ENCODE results near the gene TMEM198.
A peak's percentile ranks its signal among the peaks of the same experiment; 100 is the strongest.

TMEM198 gene

DNA sequence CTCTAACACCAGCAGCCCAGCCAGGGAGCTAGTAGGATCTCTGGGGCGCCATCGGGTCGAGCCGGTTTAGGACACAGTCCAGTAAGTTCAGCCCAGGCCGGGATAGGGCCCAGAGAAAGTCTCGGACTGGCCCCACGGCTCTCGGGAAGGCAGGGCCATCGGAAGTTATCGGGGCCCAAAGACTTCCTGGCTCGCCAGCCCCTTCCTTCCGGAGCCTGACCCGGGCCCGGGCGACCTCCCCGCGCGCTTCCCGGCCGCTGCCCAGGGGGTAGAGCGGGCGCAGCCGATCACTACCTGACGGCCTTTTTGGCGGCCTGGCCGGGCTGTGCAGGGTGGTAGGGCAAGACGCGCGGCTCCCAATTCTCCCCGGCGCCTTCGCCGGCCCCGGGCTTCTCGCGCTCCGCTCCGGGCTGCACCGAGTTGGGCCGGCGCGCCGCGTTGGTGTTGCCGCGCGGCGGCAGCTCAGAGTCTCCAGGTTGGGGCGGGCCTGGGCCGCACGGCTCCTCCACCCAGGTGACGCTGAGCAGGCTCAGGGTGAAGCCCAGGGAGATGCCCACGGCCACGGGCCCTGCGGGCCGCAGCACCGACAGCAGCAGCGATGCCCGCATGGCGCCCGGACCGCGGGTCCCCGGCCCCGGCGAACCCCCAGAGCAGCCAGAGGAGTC lies 765 bp upstream of the TMEM198 start:
- peaks cover 24% of the 10 kb centered on the region for H3K36me3 ChIP-seq (ENCODE audit: control insufficient read depth, insufficient read depth, low read length)
- peaks cover 10% of the 10 kb centered on the region for H3K4me1 ChIP-seq (ENCODE audit: control insufficient read depth, insufficient read depth, low read length)
- peak overlapping the region; percentile 70 for H3K9ac ChIP-seq (ENCODE audit: low read depth, low read length)
- H3K4me3 ChIP-seq (ENCODE audit: low read depth, low read length): peak overlapping the region; percentile 48
- no peaks in the 10 kb centered on the region for H3K9me3 ChIP-seq (ENCODE audit: control insufficient read depth, insufficient read depth, low read length)
- H3K27me3 ChIP-seq (ENCODE audit: control insufficient read depth, insufficient read depth, low read length): peaks cover 25% of the 10 kb centered on the region

DNA sequence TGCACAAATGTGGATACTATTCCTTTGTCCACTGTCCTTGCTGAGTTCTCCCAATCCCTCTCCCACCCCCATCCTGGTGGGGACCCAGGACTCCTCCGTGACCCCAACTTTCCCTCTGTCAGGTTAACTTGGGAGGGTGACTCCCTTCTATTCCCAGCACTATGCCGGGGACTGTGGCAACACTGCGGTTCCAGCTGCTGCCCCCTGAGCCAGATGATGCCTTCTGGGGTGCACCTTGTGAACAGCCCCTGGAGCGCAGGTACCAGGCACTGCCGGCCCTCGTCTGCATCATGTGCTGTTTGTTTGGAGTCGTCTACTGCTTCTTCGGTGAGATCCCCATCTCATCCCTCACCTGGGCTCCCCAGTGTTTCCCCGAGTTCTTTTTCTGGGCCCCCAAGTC lies 739 bp downstream of the TMEM198 start:
- H3K9ac ChIP-seq (ENCODE audit: low read depth, low read length): no peak overlapping the region
- H3K27me3 ChIP-seq (ENCODE audit: control insufficient read depth, insufficient read depth, low read length): peaks cover 25% of the 10 kb centered on the region
- H3K4me3 ChIP-seq (ENCODE audit: low read depth, low read length): peak overlapping the region; percentile 81
- H3K9me3 ChIP-seq (ENCODE audit: control insufficient read depth, insufficient read depth, low read length): no peaks in the 10 kb centered on the region
- peaks cover 4% of the 10 kb centered on the region for H3K4me1 ChIP-seq (ENCODE audit: control insufficient read depth, insufficient read depth, low read length)
- peaks cover 22% of the 10 kb centered on the region for H3K36me3 ChIP-seq (ENCODE audit: control insufficient read depth, insufficient read depth, low read length)

DNA sequence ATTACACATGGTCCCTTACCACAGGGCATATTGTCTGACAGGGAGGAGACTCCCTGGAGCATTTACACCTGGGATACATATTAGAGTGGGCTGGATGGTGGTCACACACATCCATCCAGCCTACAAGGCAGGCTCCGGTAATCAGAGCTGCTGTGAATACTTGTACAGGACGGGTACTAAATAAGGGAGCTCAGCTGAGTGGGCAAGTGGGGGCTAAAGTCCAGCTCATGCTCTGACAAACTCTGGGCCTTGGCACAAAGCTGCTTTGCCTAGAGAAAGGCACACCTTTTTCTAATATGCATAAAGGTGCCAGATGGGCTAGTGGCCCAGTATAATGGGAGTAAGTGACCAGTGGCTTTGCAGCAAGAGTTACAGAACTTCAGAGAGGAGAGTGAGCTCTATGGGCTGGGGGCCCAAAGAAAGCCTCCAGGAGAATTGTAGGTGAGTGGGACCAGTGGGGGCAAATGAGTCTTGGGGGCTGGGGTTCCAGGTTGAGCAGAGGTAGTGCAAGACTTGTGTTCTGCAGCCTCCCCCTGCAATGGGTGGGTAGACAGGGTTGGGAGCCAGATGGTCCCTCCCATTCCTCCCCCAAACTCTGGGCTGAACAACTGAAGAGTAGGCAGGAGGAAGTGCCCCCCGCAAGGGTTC lies 1.6 kb downstream of the TMEM198 start:
- peaks cover 14% of the 10 kb centered on the region for H3K36me3 ChIP-seq (ENCODE audit: control insufficient read depth, insufficient read depth, low read length)
- no peak overlapping the region for H3K4me3 ChIP-seq (ENCODE audit: low read depth, low read length)
- no peaks in the 10 kb centered on the region for H3K9me3 ChIP-seq (ENCODE audit: control insufficient read depth, insufficient read depth, low read length)
- peaks cover 25% of the 10 kb centered on the region for H3K27me3 ChIP-seq (ENCODE audit: control insufficient read depth, insufficient read depth, low read length)
- H3K4me1 ChIP-seq (ENCODE audit: control insufficient read depth, insufficient read depth, low read length): peaks cover 4% of the 10 kb centered on the region
- no peak overlapping the region for H3K9ac ChIP-seq (ENCODE audit: low read depth, low read length)

DNA sequence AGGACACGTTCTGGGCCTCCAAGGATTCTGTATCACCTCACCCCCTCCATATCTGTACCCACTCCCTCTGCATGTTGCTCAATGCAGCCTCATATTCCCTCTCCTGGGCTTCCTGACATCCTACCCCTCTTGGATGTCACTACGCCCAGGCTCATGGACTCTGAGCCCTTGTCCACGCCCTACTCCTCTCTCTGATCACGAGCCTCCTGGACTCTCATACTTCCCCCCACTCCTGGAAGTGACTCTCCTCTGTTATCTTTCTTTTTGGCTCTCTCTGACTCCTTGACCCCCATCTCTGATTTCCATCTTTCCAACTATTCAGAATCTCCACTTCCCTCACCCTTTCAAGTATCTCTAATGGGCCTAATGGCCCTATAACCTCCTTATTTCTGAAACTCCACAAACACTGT lies 2.1 kb downstream of the TMEM198 start:
- peaks cover 5% of the 10 kb centered on the region for H3K4me1 ChIP-seq (ENCODE audit: control insufficient read depth, insufficient read depth, low read length)
- no peaks in the 10 kb centered on the region for H3K9me3 ChIP-seq (ENCODE audit: control insufficient read depth, insufficient read depth, low read length)
- H3K9ac ChIP-seq (ENCODE audit: low read depth, low read length): no peak overlapping the region
- no peak overlapping the region for H3K4me3 ChIP-seq (ENCODE audit: low read depth, low read length)
- H3K27me3 ChIP-seq (ENCODE audit: control insufficient read depth, insufficient read depth, low read length): peaks cover 26% of the 10 kb centered on the region
- H3K36me3 ChIP-seq (ENCODE audit: control insufficient read depth, insufficient read depth, low read length): peaks cover 10% of the 10 kb centered on the region

DNA sequence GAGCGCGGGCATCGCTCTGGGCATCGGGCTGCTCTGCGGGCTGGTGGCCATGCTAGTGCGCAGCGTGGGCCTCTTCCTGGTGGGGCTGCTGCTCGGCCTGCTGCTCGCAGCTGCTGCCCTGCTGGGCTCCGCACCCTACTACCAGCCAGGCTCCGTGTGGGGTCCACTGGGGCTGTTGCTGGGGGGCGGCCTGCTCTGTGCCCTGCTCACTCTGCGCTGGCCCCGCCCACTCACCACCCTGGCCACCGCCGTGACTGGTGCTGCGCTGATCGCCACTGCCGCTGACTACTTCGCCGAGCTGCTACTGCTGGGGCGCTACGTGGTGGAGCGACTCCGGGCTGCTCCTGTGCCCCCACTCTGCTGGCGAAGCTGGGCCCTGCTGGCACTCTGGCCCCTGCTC lies 3.8 kb downstream of the TMEM198 start:
- H3K9me3 ChIP-seq (ENCODE audit: control insufficient read depth, insufficient read depth, low read length): no peaks in the 10 kb centered on the region
- no peak overlapping the region for H3K4me3 ChIP-seq (ENCODE audit: low read depth, low read length)
- H3K27me3 ChIP-seq (ENCODE audit: control insufficient read depth, insufficient read depth, low read length): peaks cover 24% of the 10 kb centered on the region
- peaks cover 4% of the 10 kb centered on the region for H3K36me3 ChIP-seq (ENCODE audit: control insufficient read depth, insufficient read depth, low read length)
- peaks cover 3% of the 10 kb centered on the region for H3K4me1 ChIP-seq (ENCODE audit: control insufficient read depth, insufficient read depth, low read length)
- no peak overlapping the region for H3K9ac ChIP-seq (ENCODE audit: low read depth, low read length)

DNA sequence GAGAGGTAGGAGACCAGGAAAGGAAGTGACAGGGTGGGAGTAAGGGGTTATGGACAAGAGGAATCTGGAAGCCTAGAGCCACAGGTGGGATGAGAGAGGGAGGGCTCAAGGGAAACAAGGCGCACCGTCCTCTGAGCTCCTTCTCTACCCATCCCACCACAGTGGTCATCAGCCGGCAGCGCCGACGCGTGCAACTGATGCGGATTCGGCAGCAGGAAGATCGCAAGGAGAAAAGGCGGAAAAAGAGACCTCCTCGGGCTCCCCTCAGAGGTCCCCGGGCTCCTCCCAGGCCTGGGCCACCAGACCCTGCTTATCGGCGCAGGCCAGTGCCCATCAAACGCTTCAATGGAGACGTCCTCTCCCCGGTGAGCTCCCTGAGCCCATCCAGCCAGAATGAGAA lies 5.2 kb downstream of the TMEM198 start:
- Histone ChIP-seq H3K4me1 (ENCODE audit: control insufficient read depth, insufficient read depth, low read length) (peaks cover 5% of the 10 kb centered on the region), H3K4me3 (ENCODE audit: low read depth, low read length) (no peak overlapping the region), H3K36me3 (ENCODE audit: control insufficient read depth, insufficient read depth, low read length) (peaks cover 4% of the 10 kb centered on the region), H3K9ac (ENCODE audit: low read depth, low read length) (no peak overlapping the region), H3K27me3 (ENCODE audit: control insufficient read depth, insufficient read depth, low read length) (peaks cover 34% of the 10 kb centered on the region), H3K9me3 (ENCODE audit: control insufficient read depth, insufficient read depth, low read length) (no peaks in the 10 kb centered on the region)

DNA sequence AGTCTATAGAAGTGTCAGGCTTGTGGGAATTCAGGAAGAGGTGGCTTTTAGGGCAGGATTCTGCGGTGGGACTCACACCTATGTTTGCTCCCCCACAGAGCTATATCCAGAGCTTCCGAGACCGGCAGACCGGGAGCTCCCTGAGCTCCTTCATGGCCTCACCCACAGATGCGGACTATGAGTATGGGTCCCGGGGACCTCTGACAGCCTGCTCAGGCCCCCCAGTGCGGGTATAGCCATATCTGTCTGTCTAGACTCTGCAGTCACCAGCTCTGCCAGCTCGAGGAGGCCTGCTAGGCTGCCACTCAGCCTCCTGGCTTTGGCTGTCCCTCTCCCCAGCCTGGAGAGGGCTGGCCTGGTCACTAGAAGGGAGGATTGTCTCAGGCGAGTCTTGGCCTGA lies 5.8 kb downstream of the TMEM198 start:
- no peak overlapping the region for H3K4me3 ChIP-seq (ENCODE audit: low read depth, low read length)
- peaks cover 29% of the 10 kb centered on the region for H3K27me3 ChIP-seq (ENCODE audit: control insufficient read depth, insufficient read depth, low read length)
- peaks cover 4% of the 10 kb centered on the region for H3K36me3 ChIP-seq (ENCODE audit: control insufficient read depth, insufficient read depth, low read length)
- peaks cover 5% of the 10 kb centered on the region for H3K4me1 ChIP-seq (ENCODE audit: control insufficient read depth, insufficient read depth, low read length)
- H3K9me3 ChIP-seq (ENCODE audit: control insufficient read depth, insufficient read depth, low read length): no peaks in the 10 kb centered on the region
- no peak overlapping the region for H3K9ac ChIP-seq (ENCODE audit: low read depth, low read length)

DNA sequence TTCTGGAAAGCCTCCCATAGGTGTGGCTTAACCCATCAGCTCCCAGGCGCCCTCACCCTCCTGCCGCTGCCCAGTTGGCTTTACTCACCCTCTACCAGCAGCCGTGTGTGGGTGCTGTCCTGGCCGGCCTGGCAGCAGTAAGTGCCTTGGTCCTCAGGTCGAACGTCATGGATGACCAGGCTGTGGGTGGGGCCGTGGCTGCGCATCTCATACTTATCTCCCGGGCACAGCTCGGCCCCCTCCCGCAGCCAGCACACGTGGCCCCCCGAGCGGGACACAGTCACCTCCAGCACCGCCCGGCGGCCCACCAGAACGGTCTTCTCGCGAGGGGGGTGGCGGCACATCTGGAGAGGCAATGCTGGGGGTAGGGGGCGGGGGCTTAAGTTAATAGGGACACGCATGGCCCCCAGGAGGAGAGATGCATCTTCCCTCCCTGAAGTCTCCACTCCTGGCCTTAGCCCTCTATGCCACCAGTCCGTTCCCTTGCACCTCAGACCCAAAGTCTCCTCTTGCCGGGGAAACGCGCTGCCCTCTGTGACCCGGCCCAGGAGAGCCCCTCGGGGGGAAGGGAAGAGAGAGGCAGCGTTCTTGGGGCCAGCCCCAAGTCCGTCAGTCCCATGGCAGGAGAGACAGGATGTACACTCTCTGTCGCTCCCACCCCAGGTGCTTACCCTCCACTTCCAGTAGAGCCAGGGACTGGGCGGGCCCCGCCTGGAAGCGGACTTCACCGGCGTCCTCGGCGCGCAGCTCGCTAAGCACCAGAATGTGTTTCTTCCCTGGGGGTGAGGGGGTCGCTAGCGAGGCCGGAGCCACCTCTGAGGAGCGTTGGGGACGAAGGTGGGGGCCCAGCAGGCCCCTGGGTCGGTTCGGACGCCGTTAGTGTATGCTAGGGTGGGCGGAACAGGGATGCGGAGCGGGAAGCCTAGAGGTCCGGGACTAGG lies 7.9 kb downstream of the TMEM198 start:
- H3K4me1 ChIP-seq (ENCODE audit: control insufficient read depth, insufficient read depth, low read length): peaks cover 5% of the 10 kb centered on the region
- H3K9me3 ChIP-seq (ENCODE audit: control insufficient read depth, insufficient read depth, low read length): no peaks in the 10 kb centered on the region
- H3K9ac ChIP-seq (ENCODE audit: low read depth, low read length): peak overlapping the region; percentile 60
- H3K4me3 ChIP-seq (ENCODE audit: low read depth, low read length): peak overlapping the region; percentile 80
- H3K36me3 ChIP-seq (ENCODE audit: control insufficient read depth, insufficient read depth, low read length): peaks cover 5% of the 10 kb centered on the region
- H3K27me3 ChIP-seq (ENCODE audit: control insufficient read depth, insufficient read depth, low read length): peaks cover 14% of the 10 kb centered on the region

DNA sequence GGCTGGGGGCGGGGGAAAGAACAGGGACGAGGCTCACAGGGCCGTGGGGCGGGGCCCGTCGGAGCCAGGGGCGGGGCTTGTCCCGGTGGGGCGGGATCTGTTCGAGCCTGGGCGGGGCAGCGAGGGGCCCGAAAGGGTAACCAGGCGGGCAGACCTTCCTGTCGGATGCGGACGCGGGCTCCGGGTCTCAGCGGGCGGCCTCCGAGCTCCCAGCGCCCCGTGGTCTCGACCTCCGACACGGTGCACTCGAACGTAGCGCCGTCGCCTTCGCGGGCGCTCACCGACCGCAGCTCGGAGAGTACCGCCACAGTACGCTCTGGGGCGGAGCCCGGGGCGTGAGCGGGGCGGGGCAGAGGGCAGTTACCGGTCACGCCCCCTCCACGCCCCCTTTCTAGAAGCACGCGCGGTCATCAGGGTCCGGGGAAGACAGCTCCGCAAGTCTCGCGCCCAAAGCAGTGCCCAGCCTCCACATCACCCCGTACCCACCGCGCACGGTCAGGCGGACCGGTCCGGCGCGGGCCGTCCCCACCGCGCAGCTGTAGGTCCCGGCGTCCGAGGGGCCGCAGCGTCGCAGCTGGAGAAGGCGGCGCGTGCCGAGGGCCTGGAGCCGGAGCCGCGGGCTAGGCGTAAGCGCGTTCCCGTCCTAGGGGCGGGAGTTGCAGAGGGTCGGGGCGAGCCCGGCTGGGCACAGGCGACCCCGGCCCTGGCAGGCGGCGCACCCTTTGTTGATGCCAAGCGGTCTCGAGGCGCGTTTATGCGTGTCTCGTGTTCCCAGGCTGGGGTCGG lies 8.7 kb downstream of the TMEM198 start:
- peak overlapping the region; percentile 70 for H3K9ac ChIP-seq (ENCODE audit: low read depth, low read length)
- H3K27me3 ChIP-seq (ENCODE audit: control insufficient read depth, insufficient read depth, low read length): peaks cover 14% of the 10 kb centered on the region
- peaks cover 5% of the 10 kb centered on the region for H3K36me3 ChIP-seq (ENCODE audit: control insufficient read depth, insufficient read depth, low read length)
- no peaks in the 10 kb centered on the region for H3K9me3 ChIP-seq (ENCODE audit: control insufficient read depth, insufficient read depth, low read length)
- peaks cover 5% of the 10 kb centered on the region for H3K4me1 ChIP-seq (ENCODE audit: control insufficient read depth, insufficient read depth, low read length)
- peak overlapping the region; percentile 80 for H3K4me3 ChIP-seq (ENCODE audit: low read depth, low read length)

DNA sequence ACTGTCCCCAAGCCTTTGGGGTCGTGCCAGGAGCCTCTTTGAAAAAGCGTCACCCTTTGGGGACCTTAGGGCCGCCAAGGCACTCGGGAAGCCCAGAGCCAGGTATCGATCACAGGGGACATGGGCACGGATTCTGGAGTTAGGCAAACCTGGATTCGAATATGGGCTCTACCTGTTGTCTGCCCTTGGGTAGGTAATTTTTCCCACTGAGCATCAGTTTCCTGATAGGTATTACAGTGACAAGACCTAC lies 9.3 kb downstream of the TMEM198 start:
- Histone ChIP-seq H3K9ac (ENCODE audit: low read depth, low read length) (no peak overlapping the region), H3K4me3 (ENCODE audit: low read depth, low read length) (peak overlapping the region; percentile 80), H3K36me3 (ENCODE audit: control insufficient read depth, insufficient read depth, low read length) (peaks cover 6% of the 10 kb centered on the region), H3K27me3 (ENCODE audit: control insufficient read depth, insufficient read depth, low read length) (peaks cover 14% of the 10 kb centered on the region), H3K9me3 (ENCODE audit: control insufficient read depth, insufficient read depth, low read length) (no peaks in the 10 kb centered on the region), H3K4me1 (ENCODE audit: control insufficient read depth, insufficient read depth, low read length) (peaks cover 5% of the 10 kb centered on the region)

DNA sequence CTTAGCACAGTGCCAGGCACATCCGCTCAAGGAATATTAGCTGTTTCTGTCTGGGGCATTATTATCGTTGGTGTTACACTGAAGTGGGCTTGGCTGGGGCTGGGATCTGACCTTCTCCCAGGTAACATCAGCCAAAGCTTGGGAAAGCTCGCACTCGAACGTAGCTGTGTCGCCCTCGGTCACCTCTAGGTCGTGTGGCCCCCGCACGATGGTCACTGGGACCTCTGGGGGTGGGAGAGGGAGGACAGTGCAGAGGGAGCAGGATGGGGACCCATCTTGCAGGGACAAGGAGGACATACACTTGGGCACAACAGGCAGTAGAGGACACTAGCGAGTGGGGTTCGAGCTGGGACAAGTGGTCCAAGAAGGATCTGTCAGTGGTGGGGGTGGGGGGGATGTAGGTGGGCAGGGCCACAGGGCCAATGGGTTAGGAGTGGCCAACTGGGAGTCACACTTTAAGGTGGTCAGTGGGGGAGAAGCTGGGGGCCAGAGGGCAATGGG lies 9.7 kb downstream of the TMEM198 start:
- Histone ChIP-seq H3K4me1 (ENCODE audit: control insufficient read depth, insufficient read depth, low read length) (peaks cover 5% of the 10 kb centered on the region), H3K27me3 (ENCODE audit: control insufficient read depth, insufficient read depth, low read length) (peaks cover 14% of the 10 kb centered on the region), H3K9ac (ENCODE audit: low read depth, low read length) (no peak overlapping the region), H3K9me3 (ENCODE audit: control insufficient read depth, insufficient read depth, low read length) (no peaks in the 10 kb centered on the region), H3K4me3 (ENCODE audit: low read depth, low read length) (peak overlapping the region; percentile 80), H3K36me3 (ENCODE audit: control insufficient read depth, insufficient read depth, low read length) (peaks cover 9% of the 10 kb centered on the region)

Data from iPS-15b (cell line).